NCI-H1694 treated with DMSO at 0.1 percent for 48 hours (cell line): ENCODE data around the gene PRAC2.
A peak's percentile ranks its signal among the peaks of the same experiment; 100 is the strongest.

ENCODE experiments used
- DNase-seq: peaks from one replicate; lab custom pipeline; 2025; lab: John Stamatoyannopoulos, UW

The PRAC2 gene

DNA sequence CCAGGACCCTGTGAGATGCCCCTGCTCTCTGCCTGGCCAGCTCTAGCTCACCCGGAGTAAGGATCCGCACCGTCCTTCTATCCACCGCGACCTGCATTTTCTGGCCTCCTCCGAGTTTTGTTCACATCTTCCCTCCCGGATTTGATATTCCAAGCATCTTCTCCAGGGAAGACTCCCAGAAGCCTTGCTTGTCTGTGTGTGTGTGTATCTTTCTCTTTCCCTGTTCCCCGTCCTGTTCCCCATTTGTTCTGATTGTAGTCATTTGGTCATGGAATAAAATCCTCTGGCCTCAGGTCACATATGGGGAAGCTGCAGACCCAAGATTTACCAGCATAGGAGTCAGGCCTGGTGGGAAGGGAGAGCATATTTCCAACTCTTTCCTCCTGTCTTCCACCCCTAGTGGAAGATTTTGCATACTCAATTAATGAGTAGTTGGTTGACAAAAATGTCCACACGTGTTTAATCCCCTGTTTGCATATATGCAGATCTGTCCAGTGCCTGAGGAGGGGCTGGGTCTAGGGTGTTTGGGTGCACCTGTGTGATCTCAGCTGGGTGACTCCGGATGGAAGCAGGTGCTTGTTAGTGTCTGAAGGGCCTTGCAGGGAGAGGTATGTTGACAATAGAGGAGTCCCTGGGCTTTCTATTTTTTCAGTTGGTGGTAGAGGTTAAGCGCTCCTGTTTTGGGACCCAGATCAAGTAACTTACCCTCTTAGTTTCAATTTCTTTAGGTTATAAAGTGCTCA is 2.5 kb upstream of the PRAC2 start:
- no peak for DNase-seq

DNA sequence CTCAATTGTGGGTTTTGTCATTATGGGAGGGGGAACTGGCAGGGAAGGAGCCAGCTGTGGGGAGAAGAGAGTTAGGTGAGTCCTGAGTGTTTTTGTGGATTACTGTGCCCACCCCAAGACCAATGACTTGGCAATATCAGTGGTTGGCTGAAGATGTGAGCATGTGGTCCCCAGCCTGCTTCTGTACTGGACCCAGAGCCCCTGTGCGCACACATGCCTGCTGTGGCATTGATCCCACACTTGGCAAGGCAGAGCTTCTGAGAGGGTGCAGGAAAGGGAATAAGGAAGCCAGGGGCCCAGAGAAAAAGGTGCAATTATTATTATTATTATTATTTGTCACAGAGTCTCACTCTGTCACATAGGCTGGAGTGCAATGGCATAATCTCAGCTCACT is 2.0 kb upstream of the PRAC2 start:
- DNase-seq = no peak

DNA sequence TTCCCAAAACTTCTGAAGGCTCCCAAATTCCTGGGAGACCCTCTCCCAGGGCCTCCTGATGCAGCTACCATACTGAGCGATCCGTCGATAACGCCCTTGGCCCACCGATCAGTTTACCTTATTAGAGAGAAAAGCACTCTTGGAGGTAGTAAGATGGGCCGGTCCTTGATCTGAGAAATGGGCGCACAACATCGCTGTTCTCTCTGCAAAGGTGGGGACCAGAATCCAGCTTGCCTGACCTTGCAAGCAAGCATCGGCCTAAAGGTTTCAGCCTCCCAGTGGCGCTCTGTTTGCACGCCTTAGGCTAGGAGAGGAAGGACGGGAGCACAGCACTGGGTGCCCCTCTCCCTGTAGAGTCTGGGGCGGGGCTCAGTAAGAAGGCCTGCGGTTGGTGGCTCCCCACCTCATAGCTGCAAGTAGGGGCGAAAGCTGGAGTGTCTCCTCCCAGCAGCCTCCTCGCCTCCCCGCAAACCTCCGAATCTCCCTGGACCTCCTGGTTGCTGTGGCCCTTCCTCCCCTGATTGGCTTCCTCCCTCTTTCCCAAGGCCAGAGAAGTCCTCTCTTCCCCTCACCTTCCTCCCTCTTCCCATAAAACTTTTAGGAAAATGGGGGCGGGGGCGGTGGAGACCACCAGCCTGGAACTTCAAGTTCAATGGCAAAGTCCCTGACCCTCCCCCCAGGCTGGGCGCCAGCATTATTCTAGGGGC is 631 bp upstream of the PRAC2 start, which contains the start of gene PRAC1:
TSS of gene PRAC1 (minus strand) at position 318 of the 707 bp plus-strand sequence. CDS start at position 192, 126 bp downstream.
- DNase-seq = no peak

DNA sequence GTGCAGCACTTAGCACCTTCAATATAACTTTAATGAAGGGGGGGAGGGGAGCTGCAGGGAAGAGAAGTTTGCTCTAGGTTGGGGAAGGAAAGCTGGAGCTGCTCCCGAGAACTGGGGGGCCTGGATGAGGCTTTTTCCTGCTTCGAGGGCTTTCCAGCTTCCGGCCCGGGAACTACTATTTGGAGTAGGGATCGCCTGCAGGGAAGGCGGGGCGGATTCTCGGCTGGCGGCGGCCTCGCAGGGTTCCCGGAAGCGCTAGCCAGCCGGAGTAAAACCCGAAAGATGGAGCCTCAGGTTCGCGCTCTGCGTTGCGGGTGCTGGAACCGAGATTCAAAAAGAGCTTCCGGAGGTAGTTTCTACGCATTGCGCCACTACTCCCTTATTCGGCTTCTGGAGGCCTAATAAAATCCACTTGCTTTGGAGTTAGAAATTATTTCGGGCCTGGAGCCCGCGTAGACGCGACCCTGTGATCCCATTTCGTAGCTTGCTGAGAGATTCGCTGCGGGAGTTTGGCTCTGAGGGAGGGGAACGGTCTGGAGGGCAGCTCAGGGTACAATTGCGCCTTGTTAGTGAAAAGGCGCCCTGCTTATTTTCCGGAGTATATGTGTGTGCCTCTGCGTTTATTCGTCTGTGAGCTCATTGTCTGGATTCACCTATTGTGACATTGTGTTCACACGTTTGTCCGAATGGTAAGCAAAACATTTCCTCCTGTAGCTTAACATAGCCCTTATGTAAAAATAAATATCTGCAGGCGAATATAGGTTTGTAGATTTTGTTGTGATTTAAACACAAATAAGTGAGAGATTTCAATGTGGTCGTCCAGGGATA is 652 bp downstream of the PRAC2 start:
- no peak for DNase-seq

GRCh38 chr17:48724251-48725003 is 1.4 kb downstream of the PRAC2 start:
- DNase-seq = peak; percentile 51

GRCh38 chr17:48725004-48725287 is 2.0 kb downstream of the PRAC2 start:
- DNase-seq = no peak

DNA sequence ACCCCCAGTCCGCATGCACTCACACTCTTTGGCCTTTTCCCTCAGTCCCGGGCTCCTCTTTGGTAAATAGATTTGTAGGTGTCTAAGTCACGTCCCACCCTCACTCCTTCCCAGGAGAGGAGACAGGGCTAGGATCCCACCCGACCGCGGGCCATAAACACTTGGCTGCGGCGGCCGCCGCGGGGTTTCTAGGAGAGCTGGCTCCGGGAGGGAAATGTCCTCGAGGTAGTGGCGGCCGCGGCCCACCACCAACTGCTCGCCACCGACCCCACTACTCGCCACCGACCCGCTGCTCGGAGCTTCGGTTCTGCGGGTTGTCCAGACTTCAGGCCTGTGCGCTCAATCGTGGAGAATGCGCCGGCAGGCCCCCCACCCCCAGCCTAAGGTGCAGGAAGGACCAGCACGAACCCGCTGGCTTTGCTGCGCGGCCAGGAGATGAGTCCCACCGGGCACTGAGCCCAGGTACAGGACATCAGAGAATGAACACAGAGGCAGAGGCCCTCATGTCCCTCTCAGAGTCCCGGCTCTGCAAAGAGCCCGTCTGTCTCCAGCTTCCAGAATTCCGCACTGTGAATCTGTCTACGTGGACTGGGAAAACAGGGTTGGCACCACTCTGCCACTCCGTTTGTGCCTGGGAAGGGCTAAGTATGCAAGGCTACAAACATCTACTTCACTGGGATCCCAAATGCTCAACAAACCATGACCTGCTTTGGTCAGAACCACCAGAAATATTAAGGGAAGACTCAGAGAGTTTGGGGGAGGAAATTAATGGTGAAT is 2.5 kb downstream of the PRAC2 start:
- DNase-seq = no peak

- DNase-seq = no peak
These were observed 3.3 kb downstream of the PRAC2 start for GRCh38 chr17:48726114-48726915.

DNA sequence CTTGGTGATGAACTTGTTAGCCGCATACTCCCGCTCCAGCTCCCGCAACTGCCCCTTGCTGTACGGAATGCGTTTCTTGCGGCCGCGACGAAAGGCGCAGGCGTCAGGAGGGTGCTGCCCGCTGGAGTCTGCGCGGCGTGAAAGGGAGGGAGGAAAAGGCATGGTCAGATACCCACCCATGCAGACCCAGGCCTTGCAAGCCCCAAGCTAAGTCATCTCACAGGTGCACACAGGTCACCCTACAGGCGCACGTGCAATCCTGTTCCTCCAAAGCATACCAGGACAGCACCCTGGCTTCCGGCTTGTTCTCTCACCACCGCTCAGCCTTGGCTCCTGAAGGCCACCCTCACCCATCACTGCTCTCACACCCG is 3.9 kb downstream of the PRAC2 start:
- DNase-seq = no peak

DNA sequence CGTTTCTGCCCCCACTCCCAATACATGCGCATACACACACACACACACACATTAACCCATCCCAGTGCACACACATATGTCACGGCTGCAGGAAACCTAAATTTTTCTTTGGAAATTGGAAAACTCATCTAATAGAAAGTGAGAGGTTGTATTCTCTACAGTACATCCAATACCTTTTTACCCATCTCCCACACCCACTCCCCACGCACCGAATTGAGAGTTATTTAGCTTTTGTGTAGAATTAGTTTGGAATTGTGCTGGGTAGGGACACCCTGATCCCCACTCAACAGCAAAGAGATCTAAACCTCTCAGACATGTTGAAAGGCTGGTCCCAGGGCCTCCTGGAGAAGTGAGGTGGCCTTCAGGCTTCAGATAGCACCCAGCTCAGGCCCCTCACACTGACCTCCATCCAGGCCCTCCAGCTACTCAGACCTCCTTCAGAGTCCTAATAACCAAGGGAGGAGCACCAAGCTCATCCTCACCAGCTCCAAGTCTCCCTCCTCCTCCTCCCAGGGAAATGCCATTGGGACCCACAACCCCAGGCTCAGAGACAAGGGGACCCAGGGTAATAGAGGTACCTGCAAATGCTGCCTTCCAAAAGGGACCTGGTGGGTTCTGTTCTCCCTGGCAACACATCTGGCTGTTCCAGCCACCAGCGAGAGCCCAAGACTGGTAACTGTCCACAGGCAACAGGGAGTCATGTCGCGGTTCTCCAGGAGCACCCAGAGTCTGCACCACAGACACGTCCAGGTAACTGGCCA is 4.6 kb downstream of the PRAC2 start:
- DNase-seq = no peak

GRCh38 chr17:48728232-48729231 is 5.5 kb downstream of the PRAC2 start, which contains the start of gene HOXB13:
TSS of gene HOXB13 (minus strand) at chr17:48728750. CDS start at chr17:48728593, 157 bp downstream.
- no peak for DNase-seq

- DNase-seq = no peak
These were observed 6.6 kb downstream of the PRAC2 start for GRCh38 chr17:48729335-48730239.

- DNase-seq = no peak
These were observed 7.2 kb downstream of the PRAC2 start for GRCh38 chr17:48730240-48730550.

DNA sequence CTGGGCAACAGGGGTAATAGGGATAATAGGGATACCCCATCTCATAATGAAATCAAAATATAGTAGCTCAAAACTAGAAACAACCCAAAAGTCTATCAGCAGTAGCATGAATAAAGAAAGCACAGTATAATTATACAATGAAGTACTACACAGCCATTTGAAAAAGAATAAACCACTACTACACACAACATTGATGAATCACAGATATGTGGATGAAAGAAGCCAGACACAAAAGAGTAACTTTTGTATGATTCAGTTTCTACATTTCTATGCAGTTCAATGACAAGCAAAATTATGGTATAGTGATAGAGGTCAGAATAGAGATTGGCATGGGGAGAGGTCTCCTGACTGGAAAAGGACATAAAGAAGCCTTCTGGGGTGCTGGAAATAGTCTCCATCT is 8.4 kb downstream of the PRAC2 start:
- no peak for DNase-seq

DNA sequence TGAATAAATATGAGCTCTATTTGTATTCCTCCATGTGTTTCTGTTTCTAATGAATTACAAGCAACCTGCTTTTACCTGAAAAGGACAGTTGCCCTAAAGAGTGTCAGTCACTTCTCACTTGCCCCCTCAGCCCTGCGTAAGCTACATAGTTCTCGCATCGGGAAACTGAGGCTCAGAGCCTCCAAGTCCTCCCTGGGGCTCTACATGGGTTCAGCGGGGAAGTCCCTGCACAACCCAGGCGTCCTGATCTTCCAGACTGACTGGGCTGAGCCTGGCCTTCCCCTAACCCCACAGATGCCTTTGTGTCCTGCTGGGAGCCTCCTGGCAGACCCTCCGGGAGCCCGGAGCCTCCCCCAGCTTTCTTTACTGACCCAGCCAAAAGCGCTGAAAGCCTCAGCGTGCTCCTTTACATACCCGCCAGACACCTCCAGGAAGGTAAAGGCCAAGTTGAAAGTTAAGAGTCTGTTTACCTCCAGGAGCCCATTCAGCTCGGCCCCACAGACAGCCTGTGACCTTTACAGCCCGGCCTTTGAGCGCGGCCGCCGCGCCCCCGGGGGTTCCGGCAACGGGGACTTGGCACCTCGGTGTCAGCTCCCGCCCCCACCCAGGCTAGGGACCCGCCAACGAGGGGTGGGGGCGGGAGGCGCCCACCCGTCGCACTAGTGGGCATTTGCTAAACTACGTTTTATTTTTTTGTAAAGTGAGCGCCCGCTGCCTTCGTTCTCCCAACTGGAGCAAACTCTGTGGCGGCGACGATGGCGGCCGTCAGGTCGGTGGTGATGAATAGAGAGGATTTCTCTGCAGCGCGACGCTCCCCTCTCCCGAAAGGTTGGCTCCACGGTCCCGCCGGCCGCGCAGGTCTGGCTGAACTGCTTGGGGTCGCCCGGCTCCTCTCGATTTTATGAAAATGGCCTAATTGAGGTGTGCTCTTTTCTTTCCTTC is 10.0 kb downstream of the PRAC2 start:
- DNase-seq = no peak

DNA sequence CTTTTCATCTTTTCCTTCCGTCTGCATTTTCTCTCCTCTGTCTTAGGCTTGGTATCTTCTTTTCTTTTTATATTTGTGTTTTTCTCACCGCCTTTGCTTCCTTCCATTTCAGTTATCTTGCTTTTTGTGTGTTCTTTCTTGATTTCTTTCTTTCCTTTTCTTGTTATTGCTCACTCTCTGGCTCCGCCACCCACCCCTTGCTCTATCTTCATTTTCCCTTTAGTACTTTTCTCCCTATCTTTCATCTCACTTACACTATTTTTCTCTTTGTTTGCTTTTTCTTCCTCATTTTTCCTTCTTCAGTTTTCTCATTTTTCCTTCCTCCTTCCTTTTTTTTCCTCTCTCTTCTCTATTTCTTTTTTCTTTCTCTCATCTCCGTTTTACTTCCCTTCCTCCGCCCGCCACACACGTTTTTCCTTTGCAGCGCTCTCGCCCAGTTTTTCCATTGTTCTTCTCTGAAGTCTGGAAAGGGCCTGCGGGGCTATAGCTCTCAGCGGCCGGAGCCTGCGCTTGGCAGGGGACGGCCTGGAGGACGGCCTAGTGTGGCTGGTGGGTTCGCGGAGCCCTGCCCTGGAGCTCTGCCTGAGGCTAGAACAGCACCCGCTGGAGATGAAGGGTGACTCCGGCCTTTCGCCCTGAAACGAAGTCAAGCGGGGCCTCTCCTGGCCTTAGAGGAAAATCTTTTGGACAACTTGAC is 10.8 kb downstream of the PRAC2 start:
- DNase-seq = no peak
